Measurements from ENCODE around the gene MCCC1. TPM values are rescaled to one million over a fixed set of nuclear protein-coding genes. Genes with fewer than 3 reads are reported as not detected.
"Not testable (repeated sequence)": the region's sequence is repeated elsewhere in the genome, so short reads cannot be mapped to it uniquely, and the experiment has no call there.

Gene MCCC1
- total and polyA plus RNA-seq, 2 experiments from 2014 or later: 30.8 to 37.7 TPM

GRCh38 chr3:183069086-183069485 lies 30.2 kb downstream of the MCCC1 start:
- no peak for DNase-seq (ENCODE audit: low spot score)
- Histone ChIP-seq H3K36me3 (replicated peaks; ENCODE audit: insufficient read depth, low read depth) (peaks cover 4% of the 10 kb centered on the region), H3K27ac (no peak overlapping the region), H2AFZ (no peak overlapping the region), H3K4me2 (no peak overlapping the region), H3K4me1 (ENCODE audit: insufficient read depth) (no peaks in the 10 kb centered on the region), H3K79me2 (no peaks in the 10 kb centered on the region), H3K27me3 (no peaks in the 10 kb centered on the region), H4K20me1 (ENCODE audit: insufficient read depth, poor library complexity, severe bottlenecking) (no peaks in the 10 kb centered on the region), H3K9me2 (replicated peaks; ENCODE audit: insufficient read depth) (no peaks in the 10 kb centered on the region), H3K9me3 (ENCODE audit: low read depth) (no peaks in the 10 kb centered on the region), H3K4me3 (no peak overlapping the region)
- no peak for TF ChIP-seq EZH2phosphoT487 (IDR thresholded peaks at IDR 0.05; ENCODE audit: low read depth, severe bottlenecking, unreplicated experiment)
- TF ChIP-seq EZH2 (IDR thresholded peaks at IDR 0.05; ENCODE audit: borderline replicate concordance): no peak
- no peak for TF ChIP-seq CTCF (IDR thresholded peaks at IDR 0.05; ENCODE audit: poor library complexity)
- WGBS (ENCODE audit: low lambda C conversion rate, missing lambda C conversion rate): 7% methylated on average over 1 of the region's 1 CpG

DNA sequence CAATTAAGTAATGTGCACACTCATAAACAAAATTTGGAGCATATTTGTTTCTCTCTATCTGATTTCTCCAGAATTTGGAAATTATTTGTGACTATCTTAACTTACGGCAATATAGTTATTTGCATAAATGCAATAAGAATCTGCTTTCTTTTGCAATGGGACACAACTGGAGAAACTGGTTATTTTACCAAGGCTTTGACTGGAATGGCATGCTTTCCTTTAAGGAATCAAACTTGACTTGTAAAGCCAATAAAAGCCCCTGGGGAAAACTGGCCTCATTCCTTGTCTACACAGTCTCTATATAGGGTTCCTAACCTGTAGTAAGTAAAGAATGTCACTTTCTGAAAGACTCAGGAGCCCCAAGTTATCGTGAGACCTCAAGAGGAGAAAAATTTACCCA lies 32.4 kb downstream of the MCCC1 start:
- not testable (repeated sequence) for H3K4me2 ChIP-seq; H3K27ac ChIP-seq; H3K9me3 ChIP-seq (ENCODE audit: low read depth); H3K79me2 ChIP-seq; H3K4me1 ChIP-seq (ENCODE audit: insufficient read depth); H4K20me1 ChIP-seq (ENCODE audit: insufficient read depth, poor library complexity, severe bottlenecking); H3K36me3 ChIP-seq (replicated peaks; ENCODE audit: insufficient read depth, low read depth); H3K27me3 ChIP-seq; DNase-seq (ENCODE audit: low spot score); H2AFZ ChIP-seq; H3K4me3 ChIP-seq; H3K9me2 ChIP-seq (replicated peaks; ENCODE audit: insufficient read depth)
- WGBS (ENCODE audit: low lambda C conversion rate, missing lambda C conversion rate): 89% methylated on average over 2 of the region's 2 CpGs

DNA sequence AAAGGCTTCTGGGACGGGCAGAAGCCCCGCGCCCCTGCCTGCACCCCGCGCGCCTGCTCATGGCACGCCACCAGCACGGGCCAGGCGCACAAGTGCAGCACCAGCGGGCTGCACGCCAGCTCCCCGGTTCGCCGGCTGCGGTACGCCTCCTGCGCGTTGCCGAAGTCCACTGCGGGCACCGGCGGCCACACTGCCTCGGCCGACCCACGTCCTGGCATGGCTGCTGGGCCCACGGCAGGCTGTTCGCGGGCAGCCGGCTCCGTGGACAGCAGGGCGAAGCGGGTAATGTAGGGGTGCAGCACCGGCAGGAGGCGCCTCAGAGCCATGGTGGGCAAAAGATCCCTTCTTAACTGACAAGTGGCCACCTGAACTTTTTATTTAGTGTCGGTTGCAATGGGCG lies 34.8 kb downstream of the MCCC1 start:
- no peaks in the 10 kb centered on the region for H3K27me3 ChIP-seq
- no peak for TF ChIP-seq EZH2 (IDR thresholded peaks at IDR 0.05; ENCODE audit: borderline replicate concordance)
- no peak for TF ChIP-seq EZH2phosphoT487 (IDR thresholded peaks at IDR 0.05; ENCODE audit: low read depth, severe bottlenecking, unreplicated experiment)
- no peak for TF ChIP-seq CTCF (IDR thresholded peaks at IDR 0.05; ENCODE audit: poor library complexity)
- WGBS (ENCODE audit: low lambda C conversion rate, missing lambda C conversion rate): 99% methylated on average over 35 of the region's 36 CpGs
- H2AFZ ChIP-seq: no peak overlapping the region
- no peak overlapping the region for H3K4me3 ChIP-seq
- H3K4me1 ChIP-seq (ENCODE audit: insufficient read depth): no peaks in the 10 kb centered on the region
- DNase-seq (ENCODE audit: low spot score): no peak
- no peaks in the 10 kb centered on the region for H3K79me2 ChIP-seq
- H3K9me3 ChIP-seq (ENCODE audit: low read depth): no peaks in the 10 kb centered on the region
- no peaks in the 10 kb centered on the region for H3K36me3 ChIP-seq (replicated peaks; ENCODE audit: insufficient read depth, low read depth)
- no peak overlapping the region for H3K27ac ChIP-seq
- H4K20me1 ChIP-seq (ENCODE audit: insufficient read depth, poor library complexity, severe bottlenecking): no peaks in the 10 kb centered on the region
- no peak overlapping the region for H3K4me2 ChIP-seq
- no peaks in the 10 kb centered on the region for H3K9me2 ChIP-seq (replicated peaks; ENCODE audit: insufficient read depth)

DNA sequence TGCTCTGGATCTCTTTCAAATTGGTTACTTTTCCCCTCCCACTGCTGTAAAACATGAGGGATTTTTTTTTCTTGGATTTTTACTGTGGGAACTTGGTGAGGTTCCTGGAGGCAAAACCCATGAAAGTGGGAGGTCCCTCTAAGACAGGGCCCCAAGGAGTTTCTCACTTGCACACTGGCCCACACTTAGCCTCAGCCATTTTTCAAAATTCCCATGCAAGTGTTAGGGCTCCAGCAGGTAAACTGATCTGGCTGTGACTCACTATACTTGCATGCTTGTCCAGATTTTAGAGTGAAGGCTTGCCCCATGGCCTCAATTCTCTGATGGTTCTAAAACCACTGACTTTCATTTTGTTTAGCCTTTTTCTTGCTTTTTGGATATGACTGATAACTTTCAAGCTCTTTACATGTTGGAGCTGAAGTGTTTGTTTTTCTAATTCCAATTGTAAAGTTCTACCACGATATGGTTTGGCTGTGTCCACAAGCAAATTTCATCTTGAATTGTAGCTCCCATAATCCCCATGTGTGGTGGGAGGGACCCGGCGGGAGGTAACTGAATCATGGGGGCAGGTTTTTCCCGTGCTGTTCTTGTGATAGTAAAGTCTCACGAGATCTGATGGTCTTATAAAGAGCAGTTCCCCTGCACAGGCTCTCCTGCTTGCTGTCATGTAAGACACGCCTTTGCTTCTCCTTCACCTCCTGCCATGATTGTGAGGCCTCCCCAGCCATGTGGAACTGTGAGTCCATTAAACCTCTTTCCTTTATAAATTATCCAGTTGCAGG lies 37.7 kb downstream of the MCCC1 start:
- Histone ChIP-seq H3K27ac (no peak overlapping the region), H3K36me3 (replicated peaks; ENCODE audit: insufficient read depth, low read depth) (no peaks in the 10 kb centered on the region), H4K20me1 (ENCODE audit: insufficient read depth, poor library complexity, severe bottlenecking) (no peaks in the 10 kb centered on the region), H3K4me2 (no peak overlapping the region), H3K27me3 (no peaks in the 10 kb centered on the region), H3K79me2 (no peaks in the 10 kb centered on the region), H3K9me3 (ENCODE audit: low read depth) (no peaks in the 10 kb centered on the region), H3K4me3 (no peak overlapping the region), H3K9me2 (replicated peaks; ENCODE audit: insufficient read depth) (no peaks in the 10 kb centered on the region), H3K4me1 (ENCODE audit: insufficient read depth) (no peaks in the 10 kb centered on the region), H2AFZ (no peak overlapping the region)
- no peak for DNase-seq (ENCODE audit: low spot score)
- 93% methylated on average over 6 of the region's 6 CpGs for WGBS (ENCODE audit: low lambda C conversion rate, missing lambda C conversion rate)
- no peak for TF ChIP-seq CTCF (IDR thresholded peaks at IDR 0.05; ENCODE audit: poor library complexity)
- TF ChIP-seq EZH2 (IDR thresholded peaks at IDR 0.05; ENCODE audit: borderline replicate concordance): no peak
- TF ChIP-seq EZH2phosphoT487 (IDR thresholded peaks at IDR 0.05; ENCODE audit: low read depth, severe bottlenecking, unreplicated experiment): no peak

Data from hepatocyte (in vitro differentiated cells).